HL-60/S4 treated with retinoic acid at 250 ng/mL for 4 days and 3 days (cell line): ENCODE data around the gene DRD2.

Source experiments
- in situ Hi-C: fragments of 300-500 bp; cut with MboI; formaldehyde crosslinking; loops from 2 replicates; pipeline ENCODE4 v1.7.0; 2022; ENCODE audit warnings: low sequenced_read_pairs

The DRD2 gene

GRCh38 chr11:113405724-113406478 lies 69.3 kb downstream of the DRD2 start:
- in situ Hi-C loops, result no loop called here

GRCh38 chr11:113404859-113405430 lies 70.3 kb downstream of the DRD2 start:
- in situ Hi-C loops, result no loop called here

- in situ Hi-C loops, result no loop called here
These were observed 73.5 kb downstream of the DRD2 start for GRCh38 chr11:113401718-113402117.

GRCh38 chr11:113400631-113401230 lies 74.5 kb downstream of the DRD2 start:
- in situ Hi-C loops, result no loop called here

- in situ Hi-C loops, result no loop called here
These were observed 76.3 kb downstream of the DRD2 start for GRCh38 chr11:113398669-113399430.

GRCh38 chr11:113397821-113398220 lies 77.4 kb downstream of the DRD2 start:
- in situ Hi-C loops, result no loop called here

- in situ Hi-C loops, result no loop called here
These were observed 78.0 kb downstream of the DRD2 start for GRCh38 chr11:113397212-113397611.

- in situ Hi-C loops, result no loop called here
These were observed 78.5 kb downstream of the DRD2 start for GRCh38 chr11:113396690-113397089.

- in situ Hi-C loops, result no loop called here
These were observed 79.3 kb downstream of the DRD2 start for GRCh38 chr11:113395782-113396336.

GRCh38 chr11:113394919-113395318 lies 80.3 kb downstream of the DRD2 start:
- in situ Hi-C loops, result no loop called here

GRCh38 chr11:113393501-113393985 lies 81.7 kb downstream of the DRD2 start:
- in situ Hi-C loops, result no loop called here

GRCh38 chr11:113392236-113392921 lies 82.8 kb downstream of the DRD2 start:
- in situ Hi-C loops, result no loop called here

- in situ Hi-C loops, result no loop called here
These were observed 85.9 kb downstream of the DRD2 start for GRCh38 chr11:113389272-113389671.

- in situ Hi-C loops, result no loop called here
These were observed 87.5 kb downstream of the DRD2 start, which contains the start of gene ANKK1 for GRCh38 chr11:113387605-113388211. Gene ANKK1 (plus strand): TSS chr11:113387779. CDS start chr11:113387885, 106 bp downstream.

GRCh38 chr11:113386866-113387265 lies 88.3 kb downstream of the DRD2 start:
- in situ Hi-C loops, result no loop called here

GRCh38 chr11:113385749-113386148 lies 89.4 kb downstream of the DRD2 start:
- in situ Hi-C loops, result no loop called here

GRCh38 chr11:113384551-113384950 lies 90.6 kb downstream of the DRD2 start:
- in situ Hi-C loops, result no loop called here

- in situ Hi-C loops, result no loop called here
These were observed 93.1 kb downstream of the DRD2 start for GRCh38 chr11:113382121-113382520.

- in situ Hi-C loops, result no loop called here
These were observed 96.5 kb downstream of the DRD2 start for GRCh38 chr11:113378692-113379091.
